Uterus (tissue), 4 donors: ENCODE measurements around the gene PRELID1. TPM values are rescaled to one million over a fixed set of nuclear protein-coding genes. Genes with fewer than 3 reads are reported as not detected.

Experiments used
- DNase-seq, 2 donors: peaks; one replicate each; pipeline ENCODE4 v3.0.0-alpha.2; 2019 to 2020
- H3K27ac ChIP-seq, 2 donors: fragments of 200-600 bp; sonication (generic); 1 replicate in 1 of 2; 2 replicates in 1 of 2; pipeline ENCODE4 v1.5.1; 2016 to 2018
- H3K27me3 ChIP-seq, 2 donors: fragments of 200-600 bp; sonication (generic); one replicate each; pipeline ENCODE4 v1.5.1; 2018 to 2019; ENCODE audit warnings: control low read depth in 1 of 2
- H3K36me3 ChIP-seq, 2 donors: fragments of 200-600 bp; sonication (generic); one replicate each; pipeline ENCODE4 v1.5.1; 2019; ENCODE audit warnings: control low read depth in 1 of 2
- H3K4me1 ChIP-seq, 2 donors: fragments of 200-600 bp; sonication (generic); one replicate each; pipeline ENCODE4 v1.5.1; 2018 to 2019; ENCODE audit warnings: control low read depth in 1 of 2
- H3K4me3 ChIP-seq, 2 donors: fragments of 200-600 bp; sonication (generic); 1 replicate in 1 of 2; 2 replicates in 1 of 2; pipeline ENCODE4 v1.5.1; 2018 to 2019; ENCODE audit warnings: mild to moderate bottlenecking in 1 of 2
- H3K9me3 ChIP-seq, 2 donors: fragments of 200-600 bp; sonication (generic); one replicate each; pipeline ENCODE4 v1.5.1; 2019; ENCODE audit warnings: control low read depth in 1 of 2
- POLR2A ChIP-seq, 2 donors: fragments of 450-650 bp; IDR thresholded peaks; one replicate each; pipeline ENCODE4 v1.6.1; 2016; ENCODE audit warnings: antibody characterized with exemption in 2 of 2, mild to moderate bottlenecking in 1 of 2, moderate library complexity in 1 of 2
- intact Hi-C: fragments of 100-400 bp; cut with DNase I; formaldehyde crosslinking; loops from one replicate; pipeline ENCODE4 v1.15.1; 2023; ENCODE audit warnings: low total_unique reads
- total RNA-seq, 4 donors: library from RNA; depleted of rRNA in 3 of 4; stranded (reverse); fragments of >200 nt in 3 of 4; gene quantifications; one replicate each; pipeline versions ENCODE4 v1.1.0 to v1.2.4, GENCODE V29; 2014 to 2023
- TF ChIP-seq, protein P1 (sequence below), 4 experiments: fragments of 200-600 bp in 2 of 4; fragments of 450-650 bp in 2 of 4; sonication (generic) in 2 of 4; IDR thresholded peaks; one replicate each; pipeline ENCODE4 v1.5.1; 2016 to 2019; ENCODE audit warnings: antibody characterized with exemption in 4 of 4, mild to moderate bottlenecking in 2 of 4, moderate library complexity in 1 of 4
- donor health status: DM: yes; HTN: yes; CAD: no.

PRELID1 gene
- total RNA-seq, 4 donors from 2014 or later, result 25.4 to 73.1 (median 49.0) TPM

DNA sequence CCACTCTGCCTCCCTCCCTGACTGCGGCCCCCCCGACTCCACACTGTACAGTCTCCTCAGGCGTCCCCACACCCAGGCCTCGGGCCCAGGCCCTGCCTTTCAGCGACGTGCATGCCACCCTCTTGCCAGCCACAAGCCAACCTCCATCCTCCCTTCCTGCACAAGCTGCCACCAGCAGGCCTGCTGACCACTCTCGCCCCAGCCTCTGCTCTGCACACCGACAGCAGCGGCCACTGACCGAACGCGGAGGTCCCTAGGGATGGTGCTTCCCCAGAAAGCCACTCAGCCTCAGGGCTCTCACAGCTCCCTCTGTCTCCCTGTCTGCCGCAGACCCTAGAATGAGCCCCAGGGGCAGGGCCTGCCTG, 29.3 kb downstream of the PRELID1 start:
- no peaks in the 10 kb centered on the region for H3K4me1 ChIP-seq
- no peak for TF ChIP-seq POLR2A (IDR thresholded peaks at IDR 0.05)
- TF ChIP-seq, protein P1, sequence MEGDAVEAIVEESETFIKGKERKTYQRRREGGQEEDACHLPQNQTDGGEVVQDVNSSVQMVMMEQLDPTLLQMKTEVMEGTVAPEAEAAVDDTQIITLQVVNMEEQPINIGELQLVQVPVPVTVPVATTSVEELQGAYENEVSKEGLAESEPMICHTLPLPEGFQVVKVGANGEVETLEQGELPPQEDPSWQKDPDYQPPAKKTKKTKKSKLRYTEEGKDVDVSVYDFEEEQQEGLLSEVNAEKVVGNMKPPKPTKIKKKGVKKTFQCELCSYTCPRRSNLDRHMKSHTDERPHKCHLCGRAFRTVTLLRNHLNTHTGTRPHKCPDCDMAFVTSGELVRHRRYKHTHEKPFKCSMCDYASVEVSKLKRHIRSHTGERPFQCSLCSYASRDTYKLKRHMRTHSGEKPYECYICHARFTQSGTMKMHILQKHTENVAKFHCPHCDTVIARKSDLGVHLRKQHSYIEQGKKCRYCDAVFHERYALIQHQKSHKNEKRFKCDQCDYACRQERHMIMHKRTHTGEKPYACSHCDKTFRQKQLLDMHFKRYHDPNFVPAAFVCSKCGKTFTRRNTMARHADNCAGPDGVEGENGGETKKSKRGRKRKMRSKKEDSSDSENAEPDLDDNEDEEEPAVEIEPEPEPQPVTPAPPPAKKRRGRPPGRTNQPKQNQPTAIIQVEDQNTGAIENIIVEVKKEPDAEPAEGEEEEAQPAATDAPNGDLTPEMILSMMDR (IDR thresholded peaks at IDR 0.05), result no peak

DNA sequence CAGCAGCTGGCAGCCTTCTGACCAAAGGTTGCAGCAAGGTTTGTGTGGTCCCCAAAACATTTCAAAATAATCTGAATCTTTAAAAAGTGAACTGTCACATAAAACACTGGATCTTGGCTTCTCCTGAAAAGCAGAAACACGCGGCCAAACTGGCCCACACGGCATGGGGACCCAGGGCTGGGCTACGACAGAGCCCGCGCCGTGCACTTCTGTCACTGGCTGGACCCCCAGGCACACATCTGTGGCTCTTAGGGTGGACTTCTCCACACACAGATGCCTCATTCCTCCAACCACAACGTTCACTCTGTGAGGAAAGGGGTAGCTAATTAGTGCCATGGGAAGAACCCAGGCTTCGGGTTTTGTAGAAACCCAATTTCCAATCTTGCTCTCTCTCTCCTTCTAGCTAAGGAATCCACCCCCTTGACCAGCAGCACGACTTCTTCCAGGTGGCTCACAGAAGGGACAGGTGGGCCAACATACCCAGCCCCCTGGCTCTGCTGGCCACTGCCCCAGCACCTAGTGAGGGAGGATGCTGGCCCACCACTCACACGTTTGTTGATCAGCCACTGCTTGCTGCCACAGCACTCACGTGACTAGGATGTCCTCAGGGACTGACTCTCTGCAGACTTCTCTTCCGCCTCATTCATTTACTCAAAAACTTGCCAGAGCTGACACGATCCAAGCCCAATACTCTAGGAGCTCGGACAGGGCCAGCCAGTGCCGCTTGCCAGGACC, 30.0 kb downstream of the PRELID1 start:
- Histone ChIP-seq H3K4me1 (no peaks in the 10 kb centered on the region), H3K27ac (no peak overlapping the region), H3K4me3 (no peak overlapping the region), H3K36me3 (no peaks in the 10 kb centered on the region), H3K27me3 (no peaks in the 10 kb centered on the region), H3K9me3 (no peaks in the 10 kb centered on the region)
- no peak for DNase-seq
- intact Hi-C loops, result no loop called here
- TF ChIP-seq, protein P1 (IDR thresholded peaks at IDR 0.05), result no peak
- TF ChIP-seq POLR2A (IDR thresholded peaks at IDR 0.05), result no peak

More for the DNA sequence above, 29.3 kb downstream of the PRELID1 start:
- Histone ChIP-seq H3K27ac (no peak overlapping the region), H3K36me3 (no peaks in the 10 kb centered on the region), H3K27me3 (no peaks in the 10 kb centered on the region), H3K9me3 (no peaks in the 10 kb centered on the region), H3K4me3 (no peak overlapping the region)
- intact Hi-C loops, result no loop called here
- DNase-seq, result no peak

- intact Hi-C loops, result no loop called here
- no peak overlapping the region for H3K27ac ChIP-seq
- no peaks in the 10 kb centered on the region for H3K9me3 ChIP-seq
- no peaks in the 10 kb centered on the region for H3K36me3 ChIP-seq
- no peaks in the 10 kb centered on the region for H3K4me1 ChIP-seq
- H3K27me3 ChIP-seq, result no peaks in the 10 kb centered on the region
- DNase-seq, result no peak
- TF ChIP-seq POLR2A (IDR thresholded peaks at IDR 0.05), result no peak
- TF ChIP-seq, protein P1 (IDR thresholded peaks at IDR 0.05), result no peak
- H3K4me3 ChIP-seq, result no peak overlapping the region
Measured at GRCh38 chr5:177334155-177334551, 30.6 kb downstream of the PRELID1 start.

- DNase-seq, result no peak
- Histone ChIP-seq H3K4me1 (no peaks in the 10 kb centered on the region), H3K4me3 (no peak overlapping the region), H3K27ac (no peak overlapping the region), H3K27me3 (no peaks in the 10 kb centered on the region), H3K36me3 (no peaks in the 10 kb centered on the region), H3K9me3 (no peaks in the 10 kb centered on the region)
- TF ChIP-seq, protein P1 (IDR thresholded peaks at IDR 0.05), result no peak
- TF ChIP-seq POLR2A (IDR thresholded peaks at IDR 0.05), result no peak
- intact Hi-C loops, result no loop called here
Measured at GRCh38 chr5:177334781-177335700, 31.4 kb downstream of the PRELID1 start.

DNA sequence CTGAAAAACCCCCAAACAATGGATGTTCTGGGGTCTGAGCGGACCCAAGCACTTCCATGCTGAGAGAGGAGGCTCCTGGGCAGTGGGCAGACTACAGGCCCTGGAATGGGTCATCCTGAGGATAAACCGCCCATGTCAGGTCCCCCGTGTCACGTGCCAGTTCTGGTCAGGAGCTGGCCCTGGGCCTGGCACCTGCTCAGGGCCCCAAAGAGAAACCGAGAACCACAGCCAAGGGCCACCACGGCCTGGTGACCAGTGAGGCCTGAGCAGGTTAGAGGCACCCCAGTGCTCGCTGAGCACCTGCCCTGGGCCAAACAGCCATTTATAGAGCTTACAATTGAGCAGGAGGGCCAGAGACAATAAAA, 32.1 kb downstream of the PRELID1 start:
- intact Hi-C loops, result no loop called here

More for the DNA sequence above, 32.1 kb downstream of the PRELID1 start:
- Histone ChIP-seq H3K4me1 (no peaks in the 10 kb centered on the region), H3K36me3 (no peaks in the 10 kb centered on the region), H3K27ac (no peak overlapping the region), H3K9me3 (no peaks in the 10 kb centered on the region), H3K27me3 (no peaks in the 10 kb centered on the region), H3K4me3 (no peak overlapping the region)
- no peak for TF ChIP-seq POLR2A (IDR thresholded peaks at IDR 0.05)
- TF ChIP-seq, protein P1 (IDR thresholded peaks at IDR 0.05), result no peak
- DNase-seq, result no peak
